Endometrial microvascular endothelial cells (primary cell): ENCODE measurements around the gene RNF40. TPM values are rescaled to one million over a fixed set of nuclear protein-coding genes. Genes with fewer than 3 reads are reported as not detected.
"Not testable (repeated sequence)": the region's sequence is repeated elsewhere in the genome, so short reads cannot be mapped to it uniquely, and the experiment has no call there.

Experiments used
- in situ Hi-C: cut with HindIII; loops from 2 replicates; pipeline ENCODE4 v1.10.0; 2017; ENCODE audit warnings: low sequenced_read_pairs, low pct_unique_long_range_greater_than_20kb; ENCODE audit errors: inconsistent ontology term
- total RNA-seq: library from RNA; depleted of rRNA; stranded (reverse); fragments of >200 nt; gene quantifications from one replicate; pipeline ENCODE4 v1.2.3, GENCODE V29; 2015; ENCODE audit errors: inconsistent ontology term

The RNF40 gene
- total RNA-seq, 1 donor from 2014 or later: 69.8 TPM

DNA sequence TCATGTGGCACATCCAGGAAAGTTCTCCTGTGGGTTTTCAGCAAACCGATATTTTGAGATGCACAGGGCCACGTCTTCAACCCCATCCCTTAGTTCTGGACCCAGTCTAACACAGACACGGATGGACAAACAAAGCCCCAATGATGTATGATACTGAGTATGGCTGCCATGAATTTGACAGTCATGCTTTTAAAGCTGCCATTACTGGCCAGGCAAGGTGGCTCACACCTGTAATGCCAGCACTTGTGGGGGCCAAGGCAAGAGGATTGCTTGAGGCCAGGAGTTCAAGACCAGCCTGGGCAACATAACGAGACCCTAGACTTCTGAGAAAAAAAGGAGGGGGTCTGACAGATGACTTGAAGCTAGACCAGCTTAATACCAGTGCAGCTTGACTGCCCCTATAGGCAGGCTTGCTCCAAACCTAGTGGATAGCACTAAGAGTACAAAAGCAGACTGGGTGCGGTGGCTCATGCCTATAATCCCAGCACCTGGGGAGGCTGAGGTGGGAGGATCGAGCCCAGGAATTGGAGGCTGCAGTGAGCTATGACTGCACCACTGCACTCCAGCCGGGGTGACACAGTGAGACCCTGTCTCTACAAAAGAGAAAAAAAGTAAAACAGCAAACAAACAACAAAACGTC, 35.7 kb downstream of the RNF40 start:
- in situ Hi-C loops: no loop called here

DNA sequence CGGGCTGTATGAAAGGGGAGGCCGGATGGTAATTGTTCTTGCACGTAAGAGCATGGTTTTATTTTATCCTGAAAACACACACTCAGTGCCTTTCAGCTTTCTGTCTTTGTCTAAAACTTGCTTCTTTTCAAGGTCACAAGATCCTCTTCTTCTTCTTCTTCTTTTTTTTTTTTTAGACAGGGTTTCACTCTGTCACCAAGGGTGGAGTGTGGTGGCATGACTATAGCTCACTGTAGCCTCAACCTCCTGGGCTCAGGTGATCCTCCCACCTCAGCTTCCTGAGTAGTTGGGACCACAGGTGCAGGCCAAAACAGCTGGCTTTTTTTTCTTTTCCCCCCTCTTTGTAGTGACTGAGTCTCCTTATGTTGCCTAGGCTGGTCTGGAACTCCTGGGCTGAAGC, 40.8 kb downstream of the RNF40 start:
- in situ Hi-C loops: loop anchor here (10.0 kb wide), 1 partner anchor 72 kb away; no protein-coding TSS in a partner anchor

GRCh38 chr16:30805056-30805369, 42.9 kb downstream of the RNF40 start:
- in situ Hi-C loops: loop anchor here (10.0 kb wide), 1 partner anchor 70 kb away; no protein-coding TSS in a partner anchor

DNA sequence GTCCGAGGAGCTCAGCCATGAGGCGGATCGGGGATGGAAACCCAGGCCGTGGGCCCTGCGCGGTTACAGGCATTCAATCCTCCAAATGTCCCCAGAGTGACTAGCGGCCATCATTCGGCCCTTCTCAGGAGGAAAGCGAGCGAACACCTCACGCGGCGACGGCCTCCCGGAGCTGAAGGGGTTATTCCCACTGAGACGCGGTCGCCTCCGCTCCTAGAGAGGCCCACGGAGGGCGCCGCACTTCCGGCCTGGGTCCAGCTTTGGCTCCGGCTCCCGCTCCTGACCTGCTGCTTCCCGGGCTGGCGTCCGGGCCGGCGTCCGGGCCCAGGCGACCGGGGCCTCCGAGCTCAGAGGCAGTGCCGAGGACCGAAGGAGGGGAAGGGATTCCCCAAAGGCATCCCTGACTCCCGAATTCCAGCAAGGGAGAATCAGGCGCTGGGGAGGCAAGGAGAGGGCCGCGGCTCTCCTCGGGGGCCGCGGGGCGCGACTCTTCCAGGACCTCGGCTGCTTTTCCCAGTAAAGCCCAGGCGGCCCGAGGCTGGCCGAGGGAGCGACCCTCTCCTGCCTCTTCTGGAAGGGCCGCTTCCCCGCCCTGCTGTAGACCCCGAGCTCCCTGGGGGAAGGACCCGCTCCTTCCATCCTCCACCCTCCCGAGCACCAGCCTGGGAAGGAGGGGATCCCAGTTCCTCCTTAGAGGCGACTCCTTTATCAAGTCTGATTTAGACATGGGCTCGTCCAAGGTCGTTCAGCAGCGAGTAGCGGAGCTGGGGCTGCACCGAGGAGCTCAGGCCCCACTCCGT, 43.4 kb downstream of the RNF40 start:
- in situ Hi-C loops: loop anchor here (10.0 kb wide), 1 partner anchor 69 kb away; no protein-coding TSS in a partner anchor

GRCh38 chr16:30808146-30808545, 46.0 kb downstream of the RNF40 start:
- in situ Hi-C loops: loop anchor here (10.0 kb wide), 1 partner anchor 67 kb away; no protein-coding TSS in a partner anchor

DNA sequence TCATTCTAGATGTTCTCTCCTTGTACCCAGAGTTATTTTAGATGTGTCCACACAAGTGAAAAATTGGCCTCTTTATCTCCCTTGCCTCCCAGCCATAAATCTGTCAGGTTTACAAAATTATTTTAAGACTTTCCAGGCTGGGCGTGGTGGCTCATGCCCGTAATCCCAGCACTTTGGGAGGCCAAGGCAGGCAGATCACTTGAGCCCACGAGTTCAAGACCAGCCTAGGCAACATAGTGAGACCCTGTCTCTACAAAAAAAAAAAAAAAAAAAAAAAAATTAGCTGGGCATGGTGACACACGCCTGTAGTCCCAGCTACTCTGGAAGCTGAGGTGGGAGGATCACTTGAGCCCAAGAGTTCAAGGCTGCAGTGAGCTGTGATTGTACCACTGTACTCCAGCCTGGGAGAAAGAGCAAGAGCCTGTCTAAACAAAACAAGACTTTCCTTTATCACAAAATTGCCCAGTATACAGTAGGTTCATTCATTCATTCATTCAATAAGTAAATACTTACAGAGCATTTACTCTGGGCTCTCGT, 46.8 kb downstream of the RNF40 start:
- in situ Hi-C loops: loop anchor here (10.0 kb wide), 1 partner anchor 66 kb away; no protein-coding TSS in a partner anchor

GRCh38 chr16:30809675-30810074, 47.6 kb downstream of the RNF40 start:
- in situ Hi-C loops: loop anchor here (10.0 kb wide), 1 partner anchor 65 kb away; no protein-coding TSS in a partner anchor

DNA sequence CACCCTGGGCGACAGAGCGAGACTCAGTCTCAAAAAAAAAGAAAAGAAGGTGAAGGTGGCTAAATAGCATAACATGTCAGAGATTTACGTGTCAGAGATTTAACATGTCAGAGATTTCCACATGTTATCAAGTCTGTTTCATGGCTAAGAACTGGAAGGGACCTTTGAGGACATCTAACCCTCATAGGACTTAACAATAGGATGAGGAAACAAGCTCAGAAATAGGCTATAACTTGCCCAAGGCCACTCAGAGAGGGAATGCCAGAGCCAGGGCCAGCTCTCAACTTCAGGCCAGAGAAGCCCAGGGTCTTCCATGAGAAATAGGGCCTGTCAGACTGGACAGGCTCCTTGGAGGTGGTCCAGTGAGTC, 51.7 kb downstream of the RNF40 start:
- in situ Hi-C loops: no loop called here

DNA sequence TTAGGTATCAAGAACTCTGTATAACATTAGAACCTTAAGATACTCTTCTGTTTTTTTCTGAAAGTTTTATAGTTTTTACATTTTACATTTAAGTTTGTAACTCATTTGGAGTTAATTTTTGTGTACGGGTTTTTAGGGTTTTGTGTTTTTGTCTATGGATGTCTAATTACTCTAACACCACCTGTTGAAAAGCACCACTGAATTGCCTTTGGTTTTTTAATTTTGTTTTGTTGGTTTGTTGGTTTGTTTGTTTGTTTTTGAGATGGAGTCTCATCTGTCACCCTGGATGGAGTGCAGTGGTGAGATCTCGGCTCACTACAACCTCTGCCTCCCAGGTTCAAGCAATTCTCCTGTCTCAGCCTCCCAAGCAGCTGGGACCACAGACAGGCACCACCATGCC, 54.6 kb downstream of the RNF40 start:
- in situ Hi-C loops: no loop called here

DNA sequence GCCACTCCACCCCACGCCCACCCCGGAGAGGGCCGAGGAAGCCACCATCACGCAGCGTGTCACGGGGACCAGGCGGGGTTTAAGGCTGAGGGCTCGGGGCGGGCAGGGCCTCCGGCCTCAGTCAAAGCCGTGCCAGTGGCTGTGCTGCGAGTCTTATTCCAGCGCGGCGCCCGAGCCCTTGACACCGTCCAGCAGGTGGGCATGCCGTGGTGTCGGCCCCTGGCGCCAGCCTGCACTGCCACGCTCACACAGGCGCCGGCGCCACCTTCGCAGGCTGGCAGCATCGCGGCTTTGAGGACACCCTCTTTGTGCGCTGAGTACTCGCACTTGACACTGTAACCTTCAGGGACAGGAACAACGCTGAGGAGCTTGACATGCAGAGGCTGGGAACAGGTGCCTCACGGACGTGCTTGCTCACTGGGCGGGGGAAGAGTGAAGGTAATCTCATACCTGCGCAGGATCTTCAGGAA, 58.9 kb downstream of the RNF40 start:
- in situ Hi-C loops: no loop called here

DNA sequence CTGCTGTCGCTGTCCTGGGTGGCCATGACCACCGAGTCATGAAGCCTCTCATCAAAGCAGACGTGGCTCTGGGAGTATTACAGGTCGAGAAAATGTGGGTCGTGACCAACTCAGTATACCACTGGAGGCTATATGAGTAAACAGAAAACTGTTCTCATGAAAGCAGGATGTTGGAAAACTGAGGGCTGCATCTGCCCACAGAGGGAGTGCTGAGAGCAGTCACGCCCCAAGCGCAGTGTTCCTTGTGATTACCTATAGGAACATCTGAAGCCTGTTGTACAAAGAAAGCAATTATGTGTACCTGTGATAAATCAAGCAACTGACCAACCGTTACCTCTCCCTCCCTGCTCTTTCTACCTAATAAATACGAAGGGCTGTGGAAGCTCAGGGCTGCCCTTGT, 59.3 kb downstream of the RNF40 start:
- in situ Hi-C loops: not testable (repeated sequence)

DNA sequence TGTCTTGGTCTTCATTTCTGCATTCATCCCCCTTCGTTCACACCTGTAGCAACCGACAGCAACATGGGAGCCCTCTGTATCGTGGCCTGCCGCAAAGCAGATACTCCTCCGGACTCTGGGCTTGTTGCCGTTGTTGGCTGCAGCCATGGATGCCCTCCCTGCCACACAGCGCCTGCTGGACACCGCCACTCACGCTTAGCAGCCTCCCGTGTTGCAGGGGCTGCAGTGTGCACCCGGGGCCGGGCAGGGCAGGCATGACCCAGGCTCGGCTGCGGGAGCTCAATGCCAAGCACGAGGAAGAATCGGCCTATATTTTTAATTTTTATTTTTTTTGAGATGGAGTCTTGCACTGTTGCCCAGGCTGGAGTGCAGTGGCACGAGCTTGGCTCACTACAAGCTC, 59.8 kb downstream of the RNF40 start:
- in situ Hi-C loops: no loop called here

Other genes with a start within 250 kb of the RNF40 start
- 25.5 TPM for gene ZNF768, start 235.8 kb upstream of the RNF40 start, total RNA-seq
- 4.7 TPM for gene ZNF747, start 227.5 kb upstream of the RNF40 start, total RNA-seq
- 8.3 TPM for gene ZNF764, start 203.9 kb upstream of the RNF40 start, total RNA-seq
- 10.8 TPM for gene ZNF688, start 190.6 kb upstream of the RNF40 start, total RNA-seq
- 7.2 TPM for gene ZNF785, start 176.6 kb upstream of the RNF40 start, total RNA-seq
- 11.2 TPM for gene ZNF689, start 151.9 kb upstream of the RNF40 start, total RNA-seq
- gene PRR14, start 111.4 kb upstream of the RNF40 start, total RNA-seq: 22.9 TPM
- gene FBRS, start 103.9 kb upstream of the RNF40 start, total RNA-seq: 24.7 TPM
- gene SRCAP, start 63.2 kb upstream of the RNF40 start, total RNA-seq: 10.2 TPM
- gene PHKG2, start 13.9 kb upstream of the RNF40 start, total RNA-seq: 22.5 TPM
- 1.2 TPM for gene CFAP119, start 260 bp upstream of the RNF40 start, total RNA-seq
- 6.1 TPM for gene ZNF629, start 24.9 kb downstream of the RNF40 start, total RNA-seq
- gene BCL7C, start 131.8 kb downstream of the RNF40 start, total RNA-seq: 25.8 TPM
- gene CTF1, start 134.3 kb downstream of the RNF40 start, total RNA-seq: 1.3 TPM
- gene FBXL19, start 161.2 kb downstream of the RNF40 start, total RNA-seq: 23.1 TPM
- gene ORAI3, start 186.7 kb downstream of the RNF40 start, total RNA-seq: 13.4 TPM
- gene SETD1A, start 195.4 kb downstream of the RNF40 start, total RNA-seq: 5.0 TPM
- 6.0 TPM for gene HSD3B7, start 222.9 kb downstream of the RNF40 start, total RNA-seq
- gene STX1B, start 248.3 kb downstream of the RNF40 start, total RNA-seq: not detected